Chondrocyte (in vitro differentiated cells): ENCODE results near the gene NLRP12. TPM values are rescaled to one million over a fixed set of nuclear protein-coding genes. Genes with fewer than 3 reads are reported as not detected.

Experiments used
- DNase-seq: peaks from one replicate; pipeline ENCODE4 v3.0.0; 2021; ENCODE audit warnings: mixed read lengths, low spot score
- H3K27ac Mint-ChIP-seq: one replicate; pipeline ENCODE4 v1.8.0; 2021; ENCODE audit warnings: mild to moderate bottlenecking, moderate library complexity, mixed read lengths; ENCODE audit not compliant: unreplicated experiment
- H3K27me3 Mint-ChIP-seq: 2 replicates; pipeline ENCODE4 v1.8.0; 2021; ENCODE audit warnings: low read depth, mixed read lengths
- H3K36me3 Mint-ChIP-seq: 2 replicates; pipeline ENCODE4 v1.8.0; 2021; ENCODE audit warnings: low read depth, mixed read lengths
- H3K4me1 Mint-ChIP-seq: 2 replicates; pipeline ENCODE4 v1.8.0; 2021; ENCODE audit warnings: low read depth, mild to moderate bottlenecking, mixed read lengths
- H3K4me3 Mint-ChIP-seq: one replicate; pipeline ENCODE4 v1.8.0; 2021; ENCODE audit warnings: mild to moderate bottlenecking, moderate library complexity, mixed read lengths; ENCODE audit not compliant: unreplicated experiment
- H3K9me3 Mint-ChIP-seq: 2 replicates; pipeline ENCODE4 v1.8.0; 2021; ENCODE audit warnings: low read depth, mixed read lengths
- CTCF ChIP-seq: fragments of 200-600 bp; sonication (generic); IDR thresholded peaks from 2 replicates; pipeline ENCODE4 v1.5.0; 2021; ENCODE audit warnings: antibody characterized with exemption, mild to moderate bottlenecking, moderate library complexity
- total RNA-seq: library from RNA; stranded (reverse); gene quantifications from 3 replicates; pipeline ENCODE4 v1.2.1, GENCODE V29; 2021

NLRP12 gene
- total RNA-seq, 1 donor from 2014 or later = not detected

GRCh38 chr19:53812335-53812734 is 11.8 kb downstream of the NLRP12 start:
- no peaks in the 10 kb centered on the region for H3K36me3 Mint-ChIP-seq
- no peak overlapping the region for H3K4me3 Mint-ChIP-seq
- no peaks in the 10 kb centered on the region for H3K9me3 Mint-ChIP-seq
- TF ChIP-seq CTCF = peak; percentile 14
- no peaks in the 10 kb centered on the region for H3K4me1 Mint-ChIP-seq
- H3K27me3 Mint-ChIP-seq = no peaks in the 10 kb centered on the region
- H3K27ac Mint-ChIP-seq = no peak overlapping the region
- no peak for DNase-seq

GRCh38 chr19:53810891-53811290 is 13.2 kb downstream of the NLRP12 start:
- Mint-ChIP-seq H3K9me3 (no peaks in the 10 kb centered on the region), H3K27ac (no peak overlapping the region), H3K4me3 (no peak overlapping the region), H3K4me1 (no peaks in the 10 kb centered on the region), H3K27me3 (no peaks in the 10 kb centered on the region), H3K36me3 (no peaks in the 10 kb centered on the region)
- no peak for TF ChIP-seq CTCF
- DNase-seq = no peak

GRCh38 chr19:53810187-53810546 is 13.9 kb downstream of the NLRP12 start:
- DNase-seq = no peak
- no peak for TF ChIP-seq CTCF
- Mint-ChIP-seq H3K9me3 (no peaks in the 10 kb centered on the region), H3K27me3 (no peaks in the 10 kb centered on the region), H3K27ac (no peak overlapping the region), H3K4me1 (no peaks in the 10 kb centered on the region), H3K4me3 (no peak overlapping the region), H3K36me3 (no peaks in the 10 kb centered on the region)

GRCh38 chr19:53809518-53810186 is 14.5 kb downstream of the NLRP12 start:
- Mint-ChIP-seq H3K4me3 (no peak overlapping the region), H3K27ac (no peak overlapping the region), H3K36me3 (no peaks in the 10 kb centered on the region), H3K4me1 (no peaks in the 10 kb centered on the region), H3K27me3 (no peaks in the 10 kb centered on the region), H3K9me3 (no peaks in the 10 kb centered on the region)
- no peak for TF ChIP-seq CTCF
- no peak for DNase-seq

GRCh38 chr19:53808710-53809125 is 15.4 kb downstream of the NLRP12 start:
- H3K9me3 Mint-ChIP-seq = no peaks in the 10 kb centered on the region
- DNase-seq = no peak
- TF ChIP-seq CTCF = peak; percentile 76
- no peaks in the 10 kb centered on the region for H3K4me1 Mint-ChIP-seq
- H3K4me3 Mint-ChIP-seq = no peak overlapping the region
- no peak overlapping the region for H3K27ac Mint-ChIP-seq
- no peaks in the 10 kb centered on the region for H3K27me3 Mint-ChIP-seq
- no peaks in the 10 kb centered on the region for H3K36me3 Mint-ChIP-seq
